Measurements from ENCODE around the gene TRABD2B.

The TRABD2B gene

DNA sequence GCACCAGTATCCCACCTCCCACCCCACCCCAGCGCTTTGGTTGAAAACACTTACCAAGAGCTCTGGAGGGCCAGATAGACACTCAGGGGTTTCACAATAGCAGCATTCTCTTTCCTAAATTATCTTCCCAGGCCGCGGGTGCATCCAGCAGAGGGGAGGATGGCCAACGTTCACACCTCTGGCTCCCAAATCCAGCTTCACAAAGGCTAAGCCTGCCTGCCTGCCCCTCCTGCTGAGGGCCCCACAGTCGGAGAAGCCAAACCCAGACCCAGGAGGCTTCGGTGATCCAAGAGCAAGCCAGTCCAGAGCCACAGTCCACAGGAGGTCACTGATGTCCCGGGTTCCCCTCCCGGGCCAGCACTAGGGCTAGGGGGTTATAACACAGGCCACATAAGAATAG lies 231.9 kb downstream of the TRABD2B start:
- in situ Hi-C loops (cut with HindIII; ENCODE audit: low sequenced_read_pairs), result no loop called here
- TF ChIP-seq, protein P1, sequence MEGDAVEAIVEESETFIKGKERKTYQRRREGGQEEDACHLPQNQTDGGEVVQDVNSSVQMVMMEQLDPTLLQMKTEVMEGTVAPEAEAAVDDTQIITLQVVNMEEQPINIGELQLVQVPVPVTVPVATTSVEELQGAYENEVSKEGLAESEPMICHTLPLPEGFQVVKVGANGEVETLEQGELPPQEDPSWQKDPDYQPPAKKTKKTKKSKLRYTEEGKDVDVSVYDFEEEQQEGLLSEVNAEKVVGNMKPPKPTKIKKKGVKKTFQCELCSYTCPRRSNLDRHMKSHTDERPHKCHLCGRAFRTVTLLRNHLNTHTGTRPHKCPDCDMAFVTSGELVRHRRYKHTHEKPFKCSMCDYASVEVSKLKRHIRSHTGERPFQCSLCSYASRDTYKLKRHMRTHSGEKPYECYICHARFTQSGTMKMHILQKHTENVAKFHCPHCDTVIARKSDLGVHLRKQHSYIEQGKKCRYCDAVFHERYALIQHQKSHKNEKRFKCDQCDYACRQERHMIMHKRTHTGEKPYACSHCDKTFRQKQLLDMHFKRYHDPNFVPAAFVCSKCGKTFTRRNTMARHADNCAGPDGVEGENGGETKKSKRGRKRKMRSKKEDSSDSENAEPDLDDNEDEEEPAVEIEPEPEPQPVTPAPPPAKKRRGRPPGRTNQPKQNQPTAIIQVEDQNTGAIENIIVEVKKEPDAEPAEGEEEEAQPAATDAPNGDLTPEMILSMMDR (IDR thresholded peaks at IDR 0.05; ENCODE audit: low read depth, low read length), result no peak
- no peak for DNase-seq (ENCODE audit: low read depth, low spot score)
- H3K4me3 ChIP-seq (ENCODE audit: low read depth, low read length), result no peak overlapping the region

DNA sequence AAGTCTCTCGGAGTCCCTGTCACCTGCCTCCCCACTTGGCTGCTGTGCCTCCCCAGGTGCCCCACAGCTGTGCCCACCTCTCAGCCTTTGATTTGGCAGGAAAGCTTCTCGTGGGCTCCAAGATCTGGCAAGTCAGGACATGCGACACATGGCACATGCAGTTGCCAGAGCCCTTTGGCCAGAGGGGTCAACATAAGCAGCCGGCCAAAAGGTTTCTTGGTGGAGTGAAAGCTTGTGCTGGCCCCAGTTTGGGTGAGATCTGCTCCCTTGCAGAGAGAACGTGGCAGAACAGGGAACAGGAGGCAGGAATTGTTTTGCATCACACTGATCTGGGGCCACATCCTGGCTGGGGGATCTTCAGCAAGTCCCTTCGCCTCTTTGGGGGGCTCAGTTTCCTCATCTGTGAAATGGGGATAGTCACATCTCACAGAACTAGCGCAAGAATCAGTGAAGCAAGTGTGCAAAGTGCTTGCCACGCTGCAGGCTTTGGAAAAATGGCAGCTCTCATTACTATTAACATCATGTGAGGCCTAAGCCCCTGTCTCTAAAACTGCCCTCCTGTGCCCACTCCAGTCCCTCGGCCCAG lies 232.6 kb downstream of the TRABD2B start:
- TF ChIP-seq, protein P1 (IDR thresholded peaks at IDR 0.05; ENCODE audit: low read depth, low read length), result no peak
- in situ Hi-C loops (cut with HindIII; ENCODE audit: low sequenced_read_pairs), result no loop called here
- DNase-seq (ENCODE audit: low read depth, low spot score), result no peak
- no peak overlapping the region for H3K4me3 ChIP-seq (ENCODE audit: low read depth, low read length)

DNA sequence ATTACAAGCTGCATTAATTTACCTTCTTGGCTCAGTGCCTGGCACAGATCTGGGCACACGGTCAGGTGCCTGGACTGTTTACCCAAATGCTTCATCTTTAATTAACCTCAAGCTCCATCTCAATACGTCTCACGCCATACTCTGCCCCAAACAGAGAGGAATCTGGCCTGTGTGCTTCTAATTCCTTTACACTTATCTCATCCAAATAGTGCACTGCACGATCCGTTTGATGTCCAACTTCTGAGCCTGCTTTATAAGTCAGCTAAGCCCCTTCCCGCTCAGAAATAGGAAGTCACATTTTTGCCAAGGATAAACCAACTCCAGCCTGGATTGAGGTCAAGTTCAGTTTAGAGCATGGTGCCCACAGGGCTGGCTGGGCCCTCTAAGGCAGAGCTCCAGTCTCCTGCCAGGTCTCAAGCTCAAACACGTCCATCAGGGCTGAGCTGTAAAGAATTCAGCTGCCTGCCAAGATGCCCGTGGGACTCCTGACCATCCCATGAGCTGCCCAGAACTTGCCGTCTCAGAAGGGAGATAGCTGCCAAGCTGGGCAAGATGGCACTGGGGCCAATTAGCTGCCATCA lies 233.5 kb downstream of the TRABD2B start:
- in situ Hi-C loops (cut with HindIII; ENCODE audit: low sequenced_read_pairs), result no loop called here
- DNase-seq (ENCODE audit: low read depth, low spot score), result peak; percentile 20
- TF ChIP-seq, protein P1 (IDR thresholded peaks at IDR 0.05; ENCODE audit: low read depth, low read length), result no peak
- H3K4me3 ChIP-seq (ENCODE audit: low read depth, low read length), result no peak overlapping the region

DNA sequence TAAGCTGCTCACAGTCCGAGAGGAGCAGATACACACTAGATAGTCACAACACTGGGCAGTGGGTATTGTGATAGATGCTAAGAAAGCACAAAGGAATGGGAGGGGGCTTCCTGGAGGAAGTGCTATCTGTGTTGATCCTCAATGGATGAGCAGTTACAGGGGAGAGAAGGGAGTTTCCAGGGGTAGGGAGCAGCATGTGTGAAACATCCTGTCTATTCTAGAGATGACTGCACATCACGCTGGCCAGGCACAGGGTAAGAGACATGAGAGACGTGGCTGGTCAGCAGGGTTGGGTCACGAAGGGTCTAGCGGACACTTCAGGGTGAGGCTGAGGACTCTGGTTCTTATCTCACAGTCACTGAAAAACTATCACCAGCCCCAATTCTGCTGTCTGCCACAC lies 235.2 kb downstream of the TRABD2B start:
- in situ Hi-C loops (cut with HindIII; ENCODE audit: low sequenced_read_pairs), result no loop called here
- TF ChIP-seq, protein P1 (IDR thresholded peaks at IDR 0.05; ENCODE audit: low read depth, low read length), result no peak
- no peak for DNase-seq (ENCODE audit: low read depth, low spot score)
- no peak overlapping the region for H3K4me3 ChIP-seq (ENCODE audit: low read depth, low read length)

DNA sequence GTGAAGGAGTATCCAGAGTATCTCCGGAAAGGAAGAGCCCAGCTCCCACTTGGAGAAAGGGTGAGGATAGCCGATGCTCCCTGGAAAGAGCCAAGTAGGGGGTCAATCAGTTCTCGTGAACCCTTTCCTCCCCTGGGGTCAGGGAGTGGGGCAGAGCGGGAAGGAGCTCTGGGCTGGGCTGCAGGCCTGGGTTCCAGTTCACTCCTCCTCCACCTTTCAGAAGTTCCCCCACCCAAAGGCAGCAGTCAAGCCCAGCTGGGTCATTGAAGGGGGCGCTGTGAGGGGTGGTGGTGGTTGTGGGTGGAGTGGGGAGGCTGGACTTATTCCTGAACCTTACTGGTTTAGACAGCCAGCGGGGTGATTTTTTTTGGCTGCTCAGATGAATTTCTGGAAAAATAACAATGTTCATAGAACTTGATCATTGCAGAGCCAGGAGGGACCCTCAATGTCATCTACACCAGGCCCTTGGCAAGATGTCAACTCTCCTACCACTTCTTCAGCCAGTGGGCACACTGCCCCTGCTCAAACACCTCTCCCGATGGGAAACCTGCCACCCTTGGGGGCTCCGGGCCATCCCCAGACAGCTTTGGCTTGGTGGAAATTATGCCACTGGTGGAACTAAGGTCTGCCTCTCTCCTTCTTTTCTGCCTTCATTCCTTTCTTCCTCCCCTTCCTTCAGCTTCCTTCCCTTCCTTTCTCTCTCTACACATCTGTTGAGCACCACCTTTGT lies 235.8 kb downstream of the TRABD2B start:
- in situ Hi-C loops (cut with HindIII; ENCODE audit: low sequenced_read_pairs), result no loop called here
- H3K4me3 ChIP-seq (ENCODE audit: low read depth, low read length), result no peak overlapping the region
- TF ChIP-seq, protein P1 (IDR thresholded peaks at IDR 0.05; ENCODE audit: low read depth, low read length), result no peak
- DNase-seq (ENCODE audit: low read depth, low spot score), result no peak

DNA sequence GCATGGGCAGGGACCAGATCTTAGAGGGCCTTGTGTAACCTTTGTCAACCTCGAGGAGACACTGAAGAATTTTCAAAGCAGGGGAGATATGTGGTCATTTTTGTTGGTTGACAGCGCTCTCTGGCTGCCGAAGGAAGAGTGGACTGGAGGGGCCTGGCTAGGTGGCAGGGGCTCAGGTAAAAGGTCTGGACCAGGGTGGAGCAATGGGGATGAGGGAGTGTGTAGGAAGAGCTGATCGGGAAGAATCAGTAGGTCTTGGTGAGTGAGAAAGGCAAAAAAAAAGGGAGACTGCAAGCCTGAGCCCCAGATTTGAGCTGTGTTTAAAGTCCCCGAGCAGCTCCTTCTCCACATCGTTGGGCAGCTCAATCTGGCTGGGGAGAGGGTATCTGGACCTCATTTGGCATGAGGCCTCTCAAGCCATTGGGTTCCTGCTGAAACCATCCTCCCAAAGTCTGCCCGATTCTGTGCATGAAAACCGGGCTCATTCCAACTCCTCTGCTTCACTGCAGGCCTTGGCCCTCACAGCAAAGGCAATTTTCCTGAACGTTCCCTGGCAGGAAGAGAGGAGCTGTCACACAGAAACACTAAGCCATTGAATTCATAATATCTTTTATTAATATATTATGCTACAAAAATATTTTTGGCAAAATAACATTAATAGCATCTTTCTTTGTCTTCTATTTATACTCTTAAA lies 237.1 kb downstream of the TRABD2B start:
- no peak for DNase-seq (ENCODE audit: low read depth, low spot score)
- TF ChIP-seq, protein P1 (IDR thresholded peaks at IDR 0.05; ENCODE audit: low read depth, low read length), result no peak
- in situ Hi-C loops (cut with HindIII; ENCODE audit: low sequenced_read_pairs), result no loop called here
- H3K4me3 ChIP-seq (ENCODE audit: low read depth, low read length), result no peak overlapping the region

Data from astrocyte of the spinal cord (primary cell).